GM23338 (cell line): ENCODE results near the gene DOP1B. TPM values are rescaled to one million over a fixed set of nuclear protein-coding genes. Genes with fewer than 3 reads are reported as not detected.

Experiments
- CREB1 ChIP-seq: fragments of 250-450 bp; sonication (Bioruptor Pico); IDR thresholded peaks from 2 replicates; pipeline ENCODE4 v1.5.0; 2020; ENCODE audit warnings: low read depth, mild to moderate bottlenecking, moderate library complexity
- EZH2phosphoT487 ChIP-seq: fragments of 200-600 bp; sonication (generic); IDR thresholded peaks from one replicate; pipeline ENCODE4 v1.8.1; 2018; ENCODE audit warnings: antibody characterized with exemption; ENCODE audit not compliant: unreplicated experiment
- JUNB ChIP-seq: IDR thresholded peaks from one replicate; pipeline ENCODE4 v1.6.1; 2016; ENCODE audit warnings: antibody characterized with exemption; ENCODE audit not compliant: unreplicated experiment
- NANOG ChIP-seq: IDR thresholded peaks from 2 replicates; pipeline ENCODE4 v1.6.1; 2016; ENCODE audit warnings: antibody characterized with exemption, borderline replicate concordance
- POLR2AphosphoS5 ChIP-seq: IDR thresholded peaks from 2 replicates; pipeline ENCODE4 v1.6.1; 2016; ENCODE audit warnings: antibody characterized with exemption, low read depth
- ZNF331 ChIP-seq: fragments of 250-450 bp; sonication (Bioruptor Pico); IDR thresholded peaks from 2 replicates; pipeline ENCODE4 v1.5.0; 2020; ENCODE audit warnings: low read depth, mild to moderate bottlenecking, moderate library complexity
- polyA plus RNA-seq: library from polyadenylated mRNA; unstranded; fragments of >200 nt; fragmentation: Nextera tagmentation; extraction: Ambion mirVana; gene quantifications from 2 replicates; pipeline ENCODE4 v1.2.1, GENCODE V29; 2016
- total RNA-seq: library from RNA; depleted of rRNA; stranded (reverse); fragments of >200 nt; shearing (Covaris generic); gene quantifications from 2 replicates; pipeline ENCODE4 v1.2.3, GENCODE V29; 2014
- TF ChIP-seq, protein P1 (sequence below): fragments of 250-450 bp; sonication (Bioruptor Pico); IDR thresholded peaks from 2 replicates; pipeline ENCODE4 v1.5.0; 2020; ENCODE audit warnings: mild to moderate bottlenecking, moderate library complexity
- TF ChIP-seq, protein P2 (sequence below), 2 experiments: fragments of 200-600 bp in 1 of 2; sonication (generic) in 1 of 2; conservative IDR thresholded peaks; 2 replicates each; pipeline versions ENCODE4 v1.5.1 to v1.6.1; 2016 to 2017; ENCODE audit warnings: antibody characterized with exemption in 2 of 2, low read depth in 2 of 2, mild to moderate bottlenecking in 2 of 2, moderate library complexity in 1 of 2
- TF ChIP-seq, protein P3 (sequence below): IDR thresholded peaks from one replicate; pipeline ENCODE4 v1.6.1; 2018; ENCODE audit warnings: antibody characterized with exemption; ENCODE audit not compliant: unreplicated experiment
- TF ChIP-seq, protein P4 (sequence below): IDR thresholded peaks from 2 replicates; pipeline ENCODE4 v1.6.1; 2016; ENCODE audit warnings: antibody characterized with exemption

Gene DOP1B
- total and polyA plus RNA-seq, 2 experiments from 2014 or later, result 4.9 to 18.0 TPM

DNA sequence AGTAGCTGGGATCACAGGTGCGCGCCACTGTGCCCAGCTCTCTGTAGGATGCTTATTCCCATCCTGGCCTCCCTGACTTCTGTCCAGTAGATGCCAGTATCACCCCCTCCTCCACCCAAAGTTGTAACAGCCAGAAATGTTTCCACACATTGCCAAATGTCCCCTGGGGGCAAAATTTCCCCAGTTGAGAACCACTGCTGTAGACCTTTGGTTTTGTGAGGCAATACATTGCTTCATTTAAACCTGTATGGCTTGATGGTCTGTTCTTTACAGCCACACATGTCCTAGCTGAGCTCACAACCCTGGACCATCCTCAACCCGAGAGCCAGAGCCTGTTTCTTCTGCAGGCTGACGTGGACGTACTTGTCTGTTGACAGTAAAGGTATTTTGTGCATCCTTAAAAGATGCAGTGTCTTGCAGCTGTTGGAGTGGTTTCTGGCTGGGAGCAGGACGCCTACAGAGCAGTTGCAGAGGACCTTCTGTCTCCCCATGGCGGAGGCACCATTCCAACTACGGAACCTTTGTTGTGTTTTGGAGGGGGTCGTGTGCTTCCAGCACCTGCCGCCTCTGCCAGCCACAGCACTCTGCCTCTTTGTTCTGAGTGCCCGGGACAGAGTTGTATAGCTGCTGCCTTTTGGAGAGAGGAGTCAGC is 26.6 kb downstream of the DOP1B start (continued):
- TF ChIP-seq, protein P1, sequence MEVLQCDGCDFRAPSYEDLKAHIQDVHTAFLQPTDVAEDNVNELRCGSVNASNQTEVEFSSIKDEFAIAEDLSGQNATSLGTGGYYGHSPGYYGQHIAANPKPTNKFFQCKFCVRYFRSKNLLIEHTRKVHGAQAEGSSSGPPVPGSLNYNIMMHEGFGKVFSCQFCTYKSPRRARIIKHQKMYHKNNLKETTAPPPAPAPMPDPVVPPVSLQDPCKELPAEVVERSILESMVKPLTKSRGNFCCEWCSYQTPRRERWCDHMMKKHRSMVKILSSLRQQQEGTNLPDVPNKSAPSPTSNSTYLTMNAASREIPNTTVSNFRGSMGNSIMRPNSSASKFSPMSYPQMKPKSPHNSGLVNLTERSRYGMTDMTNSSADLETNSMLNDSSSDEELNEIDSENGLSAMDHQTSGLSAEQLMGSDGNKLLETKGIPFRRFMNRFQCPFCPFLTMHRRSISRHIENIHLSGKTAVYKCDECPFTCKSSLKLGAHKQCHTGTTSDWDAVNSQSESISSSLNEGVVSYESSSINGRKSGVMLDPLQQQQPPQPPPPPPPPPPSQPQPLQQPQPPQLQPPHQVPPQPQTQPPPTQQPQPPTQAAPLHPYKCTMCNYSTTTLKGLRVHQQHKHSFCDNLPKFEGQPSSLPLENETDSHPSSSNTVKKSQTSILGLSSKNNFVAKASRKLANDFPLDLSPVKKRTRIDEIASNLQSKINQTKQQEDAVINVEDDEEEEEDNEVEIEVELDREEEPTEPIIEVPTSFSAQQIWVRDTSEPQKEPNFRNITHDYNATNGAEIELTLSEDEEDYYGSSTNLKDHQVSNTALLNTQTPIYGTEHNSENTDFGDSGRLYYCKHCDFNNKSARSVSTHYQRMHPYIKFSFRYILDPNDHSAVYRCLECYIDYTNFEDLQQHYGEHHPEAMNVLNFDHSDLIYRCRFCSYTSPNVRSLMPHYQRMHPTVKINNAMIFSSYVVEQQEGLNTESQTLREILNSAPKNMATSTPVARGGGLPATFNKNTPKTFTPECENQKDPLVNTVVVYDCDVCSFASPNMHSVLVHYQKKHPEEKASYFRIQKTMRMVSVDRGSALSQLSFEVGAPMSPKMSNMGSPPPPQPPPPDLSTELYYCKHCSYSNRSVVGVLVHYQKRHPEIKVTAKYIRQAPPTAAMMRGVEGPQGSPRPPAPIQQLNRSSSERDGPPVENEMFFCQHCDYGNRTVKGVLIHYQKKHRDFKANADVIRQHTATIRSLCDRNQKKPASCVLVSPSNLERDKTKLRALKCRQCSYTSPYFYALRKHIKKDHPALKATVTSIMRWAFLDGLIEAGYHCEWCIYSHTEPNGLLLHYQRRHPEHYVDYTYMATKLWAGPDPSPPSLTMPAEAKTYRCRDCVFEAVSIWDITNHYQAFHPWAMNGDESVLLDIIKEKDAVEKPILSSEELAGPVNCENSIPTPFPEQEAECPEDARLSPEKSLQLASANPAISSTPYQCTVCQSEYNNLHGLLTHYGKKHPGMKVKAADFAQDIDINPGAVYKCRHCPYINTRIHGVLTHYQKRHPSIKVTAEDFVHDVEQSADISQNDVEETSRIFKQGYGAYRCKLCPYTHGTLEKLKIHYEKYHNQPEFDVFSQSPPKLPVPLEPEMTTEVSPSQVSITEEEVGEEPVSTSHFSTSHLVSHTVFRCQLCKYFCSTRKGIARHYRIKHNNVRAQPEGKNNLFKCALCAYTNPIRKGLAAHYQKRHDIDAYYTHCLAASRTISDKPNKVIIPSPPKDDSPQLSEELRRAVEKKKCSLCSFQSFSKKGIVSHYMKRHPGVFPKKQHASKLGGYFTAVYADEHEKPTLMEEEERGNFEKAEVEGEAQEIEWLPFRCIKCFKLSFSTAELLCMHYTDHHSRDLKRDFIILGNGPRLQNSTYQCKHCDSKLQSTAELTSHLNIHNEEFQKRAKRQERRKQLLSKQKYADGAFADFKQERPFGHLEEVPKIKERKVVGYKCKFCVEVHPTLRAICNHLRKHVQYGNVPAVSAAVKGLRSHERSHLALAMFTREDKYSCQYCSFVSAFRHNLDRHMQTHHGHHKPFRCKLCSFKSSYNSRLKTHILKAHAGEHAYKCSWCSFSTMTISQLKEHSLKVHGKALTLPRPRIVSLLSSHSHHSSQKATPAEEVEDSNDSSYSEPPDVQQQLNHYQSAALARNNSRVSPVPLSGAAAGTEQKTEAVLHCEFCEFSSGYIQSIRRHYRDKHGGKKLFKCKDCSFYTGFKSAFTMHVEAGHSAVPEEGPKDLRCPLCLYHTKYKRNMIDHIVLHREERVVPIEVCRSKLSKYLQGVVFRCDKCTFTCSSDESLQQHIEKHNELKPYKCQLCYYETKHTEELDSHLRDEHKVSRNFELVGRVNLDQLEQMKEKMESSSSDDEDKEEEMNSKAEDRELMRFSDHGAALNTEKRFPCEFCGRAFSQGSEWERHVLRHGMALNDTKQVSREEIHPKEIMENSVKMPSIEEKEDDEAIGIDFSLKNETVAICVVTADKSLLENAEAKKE (CRISPR knock-in tag), result no peak
- no peak for TF ChIP-seq POLR2AphosphoS5
- TF ChIP-seq ZNF331 (CRISPR knock-in tag), result no peak
- TF ChIP-seq CREB1, result no peak
- TF ChIP-seq JUNB, result no peak
- TF ChIP-seq, protein P2, sequence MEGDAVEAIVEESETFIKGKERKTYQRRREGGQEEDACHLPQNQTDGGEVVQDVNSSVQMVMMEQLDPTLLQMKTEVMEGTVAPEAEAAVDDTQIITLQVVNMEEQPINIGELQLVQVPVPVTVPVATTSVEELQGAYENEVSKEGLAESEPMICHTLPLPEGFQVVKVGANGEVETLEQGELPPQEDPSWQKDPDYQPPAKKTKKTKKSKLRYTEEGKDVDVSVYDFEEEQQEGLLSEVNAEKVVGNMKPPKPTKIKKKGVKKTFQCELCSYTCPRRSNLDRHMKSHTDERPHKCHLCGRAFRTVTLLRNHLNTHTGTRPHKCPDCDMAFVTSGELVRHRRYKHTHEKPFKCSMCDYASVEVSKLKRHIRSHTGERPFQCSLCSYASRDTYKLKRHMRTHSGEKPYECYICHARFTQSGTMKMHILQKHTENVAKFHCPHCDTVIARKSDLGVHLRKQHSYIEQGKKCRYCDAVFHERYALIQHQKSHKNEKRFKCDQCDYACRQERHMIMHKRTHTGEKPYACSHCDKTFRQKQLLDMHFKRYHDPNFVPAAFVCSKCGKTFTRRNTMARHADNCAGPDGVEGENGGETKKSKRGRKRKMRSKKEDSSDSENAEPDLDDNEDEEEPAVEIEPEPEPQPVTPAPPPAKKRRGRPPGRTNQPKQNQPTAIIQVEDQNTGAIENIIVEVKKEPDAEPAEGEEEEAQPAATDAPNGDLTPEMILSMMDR (conservative IDR thresholded peaks at IDR 0.05; ENCODE audit: low read depth in 2 of 2), result no peak
- TF ChIP-seq, protein P3, sequence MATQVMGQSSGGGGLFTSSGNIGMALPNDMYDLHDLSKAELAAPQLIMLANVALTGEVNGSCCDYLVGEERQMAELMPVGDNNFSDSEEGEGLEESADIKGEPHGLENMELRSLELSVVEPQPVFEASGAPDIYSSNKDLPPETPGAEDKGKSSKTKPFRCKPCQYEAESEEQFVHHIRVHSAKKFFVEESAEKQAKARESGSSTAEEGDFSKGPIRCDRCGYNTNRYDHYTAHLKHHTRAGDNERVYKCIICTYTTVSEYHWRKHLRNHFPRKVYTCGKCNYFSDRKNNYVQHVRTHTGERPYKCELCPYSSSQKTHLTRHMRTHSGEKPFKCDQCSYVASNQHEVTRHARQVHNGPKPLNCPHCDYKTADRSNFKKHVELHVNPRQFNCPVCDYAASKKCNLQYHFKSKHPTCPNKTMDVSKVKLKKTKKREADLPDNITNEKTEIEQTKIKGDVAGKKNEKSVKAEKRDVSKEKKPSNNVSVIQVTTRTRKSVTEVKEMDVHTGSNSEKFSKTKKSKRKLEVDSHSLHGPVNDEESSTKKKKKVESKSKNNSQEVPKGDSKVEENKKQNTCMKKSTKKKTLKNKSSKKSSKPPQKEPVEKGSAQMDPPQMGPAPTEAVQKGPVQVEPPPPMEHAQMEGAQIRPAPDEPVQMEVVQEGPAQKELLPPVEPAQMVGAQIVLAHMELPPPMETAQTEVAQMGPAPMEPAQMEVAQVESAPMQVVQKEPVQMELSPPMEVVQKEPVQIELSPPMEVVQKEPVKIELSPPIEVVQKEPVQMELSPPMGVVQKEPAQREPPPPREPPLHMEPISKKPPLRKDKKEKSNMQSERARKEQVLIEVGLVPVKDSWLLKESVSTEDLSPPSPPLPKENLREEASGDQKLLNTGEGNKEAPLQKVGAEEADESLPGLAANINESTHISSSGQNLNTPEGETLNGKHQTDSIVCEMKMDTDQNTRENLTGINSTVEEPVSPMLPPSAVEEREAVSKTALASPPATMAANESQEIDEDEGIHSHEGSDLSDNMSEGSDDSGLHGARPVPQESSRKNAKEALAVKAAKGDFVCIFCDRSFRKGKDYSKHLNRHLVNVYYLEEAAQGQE, result no peak
- TF ChIP-seq EZH2phosphoT487, result no peak
- TF ChIP-seq, protein P4, sequence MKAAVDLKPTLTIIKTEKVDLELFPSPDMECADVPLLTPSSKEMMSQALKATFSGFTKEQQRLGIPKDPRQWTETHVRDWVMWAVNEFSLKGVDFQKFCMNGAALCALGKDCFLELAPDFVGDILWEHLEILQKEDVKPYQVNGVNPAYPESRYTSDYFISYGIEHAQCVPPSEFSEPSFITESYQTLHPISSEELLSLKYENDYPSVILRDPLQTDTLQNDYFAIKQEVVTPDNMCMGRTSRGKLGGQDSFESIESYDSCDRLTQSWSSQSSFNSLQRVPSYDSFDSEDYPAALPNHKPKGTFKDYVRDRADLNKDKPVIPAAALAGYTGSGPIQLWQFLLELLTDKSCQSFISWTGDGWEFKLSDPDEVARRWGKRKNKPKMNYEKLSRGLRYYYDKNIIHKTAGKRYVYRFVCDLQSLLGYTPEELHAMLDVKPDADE, result no peak
- no peak for TF ChIP-seq NANOG
